NCI-H345 treated with DMSO at 0.1 percent for 48 hours (cell line): ENCODE results near the gene MIER1.

Experiments used
- DNase-seq: peaks from one replicate; lab custom pipeline; 2025; ENCODE audit not compliant: unreplicated experiment; lab: John Stamatoyannopoulos, UW

The MIER1 gene

DNA sequence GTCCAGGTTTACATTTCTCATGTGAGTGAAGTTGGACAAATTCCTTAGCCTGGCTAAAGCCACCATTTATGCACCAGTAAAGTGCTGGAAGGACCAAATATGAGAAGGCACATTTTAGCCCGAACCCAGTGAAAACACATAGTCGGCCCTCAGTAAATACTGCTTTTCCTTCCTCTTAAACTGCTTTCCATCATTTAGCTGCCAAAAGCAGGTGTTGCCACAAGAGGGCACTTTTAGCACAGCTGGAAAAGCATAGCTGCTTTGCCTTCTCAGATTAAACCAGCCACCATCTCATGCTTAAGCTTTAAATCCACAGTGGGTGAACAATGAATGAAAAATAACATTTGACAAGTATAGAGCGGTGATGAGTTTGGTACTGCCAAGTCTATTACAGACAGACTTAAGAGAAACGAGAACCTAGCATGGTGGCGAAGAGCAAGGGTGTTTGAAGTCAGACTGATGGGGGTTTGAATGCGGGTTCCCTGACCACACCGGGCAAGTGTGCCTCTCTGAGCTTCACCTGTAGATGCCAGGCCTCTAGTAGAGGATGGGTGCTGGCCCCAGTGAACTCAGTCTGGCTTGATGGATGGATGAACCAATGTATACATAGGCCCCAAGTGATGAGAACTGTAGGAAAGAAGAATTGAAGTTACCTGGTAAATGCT lies 71.4 kb downstream of the MIER1 start:
- DNase-seq, result peak; percentile 37

DNA sequence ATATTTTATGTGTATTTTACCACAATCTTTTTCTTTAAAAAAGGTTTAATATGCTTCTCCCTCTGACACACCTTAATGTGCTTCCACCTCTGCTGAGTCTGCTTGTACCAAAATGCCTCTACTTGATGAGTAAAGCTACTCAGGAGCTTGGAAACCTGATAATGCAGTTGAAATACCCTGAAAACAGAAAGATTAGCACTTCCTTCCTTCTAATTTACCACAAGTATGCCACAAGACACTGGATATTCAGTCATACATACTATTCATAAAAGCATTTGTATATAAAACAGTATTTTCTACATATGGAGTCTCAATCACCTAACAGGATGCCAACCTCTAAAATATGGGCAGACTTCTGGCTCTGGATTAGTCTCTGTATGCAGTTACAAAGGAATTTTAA lies 74.2 kb downstream of the MIER1 start:
- no peak for DNase-seq

DNA sequence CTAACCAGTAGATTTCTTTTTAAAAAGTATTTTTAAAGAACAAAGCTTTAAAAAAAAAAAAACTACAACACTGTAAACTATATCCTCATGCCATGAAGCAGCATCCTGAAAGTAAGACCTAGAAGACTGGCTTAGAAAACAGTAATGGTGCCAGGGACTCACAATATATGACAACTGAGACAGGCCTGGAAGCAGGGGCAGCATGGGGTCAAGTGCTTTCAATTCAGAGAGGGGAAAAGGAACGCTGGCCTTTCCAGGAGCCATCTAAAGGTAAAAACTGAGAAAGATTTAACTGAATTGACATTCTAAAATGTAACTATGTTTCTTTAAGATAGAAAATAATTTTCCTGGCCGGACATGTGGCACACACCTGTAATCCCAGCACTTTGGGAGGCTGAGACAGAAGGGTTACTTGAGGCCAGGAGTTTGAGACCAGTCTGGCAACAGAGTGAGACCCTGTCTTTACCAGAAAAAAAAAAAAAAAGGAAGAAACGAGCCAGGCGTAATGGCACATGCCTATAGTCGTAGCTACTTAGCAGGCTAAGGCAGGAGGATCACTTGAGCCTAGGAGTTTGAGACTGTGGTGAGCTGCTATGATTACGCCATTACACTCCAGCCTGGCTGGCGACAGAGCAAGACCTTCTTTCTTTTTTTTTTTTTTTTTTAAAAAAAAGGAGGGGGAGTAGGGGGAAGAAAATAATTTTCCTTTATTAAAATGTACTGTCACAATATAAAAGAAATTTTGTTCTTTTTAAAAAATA lies 75.0 kb downstream of the MIER1 start:
- DNase-seq, result no peak

DNA sequence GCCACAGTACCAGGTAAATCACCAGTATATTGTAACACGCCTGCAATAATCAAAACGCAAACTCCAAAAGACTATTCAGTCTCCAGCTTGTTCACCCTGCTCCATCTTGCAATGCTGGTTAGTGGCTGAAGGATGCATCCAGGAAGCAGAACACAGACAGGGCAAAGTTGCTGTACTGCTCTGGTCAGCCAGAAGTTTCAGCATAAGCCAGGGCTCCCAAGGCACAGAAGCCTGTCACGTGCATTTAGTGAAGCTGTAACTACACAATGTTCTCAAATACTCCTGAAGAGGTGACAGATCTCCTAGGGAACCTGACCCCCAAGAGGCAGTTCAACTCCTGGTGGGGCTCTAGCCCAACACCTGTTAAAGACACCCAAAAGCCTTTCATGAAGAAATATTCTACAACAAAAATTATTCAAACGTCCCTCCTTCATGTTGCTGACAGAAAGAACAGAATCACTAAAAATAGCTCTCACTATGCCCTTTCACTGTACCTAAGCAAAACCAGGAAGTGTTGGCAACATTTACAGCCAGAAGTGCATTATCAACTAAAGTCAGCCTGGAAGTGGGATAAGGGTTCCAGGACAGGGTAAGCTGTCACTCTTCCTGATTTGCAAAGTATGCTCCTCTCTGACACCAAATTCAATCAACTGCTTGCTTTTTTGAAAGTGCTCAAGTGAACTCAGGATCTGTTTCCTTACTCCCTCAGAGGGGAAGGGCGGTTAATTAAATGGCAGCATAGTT lies 77.1 kb downstream of the MIER1 start:
- no peak for DNase-seq

DNA sequence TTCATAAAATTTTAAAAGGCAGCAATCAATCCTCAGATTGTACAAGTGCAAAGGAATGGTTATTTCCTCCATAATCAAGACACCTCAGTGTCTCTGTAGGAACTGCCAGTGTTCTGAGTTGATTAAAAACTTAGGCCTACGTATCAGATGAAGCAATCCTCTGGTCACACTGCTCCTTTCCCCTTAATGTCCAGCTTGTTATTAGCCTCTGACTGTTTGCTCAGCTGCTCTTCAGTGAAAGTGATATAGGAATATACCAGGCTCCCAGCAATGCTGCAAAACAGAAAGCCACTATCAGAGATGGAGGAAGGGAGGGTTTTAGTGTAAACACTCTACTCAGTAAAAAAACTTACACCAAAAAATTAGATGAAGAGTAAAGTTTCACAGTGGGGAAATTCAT lies 79.4 kb downstream of the MIER1 start:
- no peak for DNase-seq

DNA sequence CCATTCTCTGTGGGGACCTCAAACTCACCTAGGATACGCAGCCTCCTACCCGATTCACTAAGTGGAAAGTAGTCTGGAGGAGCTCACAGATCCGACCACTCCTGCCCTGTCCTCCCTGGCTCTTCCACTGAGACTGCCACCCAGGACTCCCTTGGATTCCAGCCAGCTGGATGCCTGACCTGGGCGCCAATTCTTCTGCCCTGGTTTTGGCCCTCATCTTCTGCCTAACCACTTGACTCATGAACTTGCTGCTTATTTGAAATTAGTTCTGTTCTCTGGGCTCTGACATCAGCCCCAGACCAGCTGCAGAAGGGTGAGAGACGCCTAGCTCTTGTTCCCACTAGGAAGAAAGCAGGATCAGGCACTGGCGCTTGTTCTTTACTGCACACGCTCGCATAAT lies 80.3 kb downstream of the MIER1 start:
- no peak for DNase-seq

DNA sequence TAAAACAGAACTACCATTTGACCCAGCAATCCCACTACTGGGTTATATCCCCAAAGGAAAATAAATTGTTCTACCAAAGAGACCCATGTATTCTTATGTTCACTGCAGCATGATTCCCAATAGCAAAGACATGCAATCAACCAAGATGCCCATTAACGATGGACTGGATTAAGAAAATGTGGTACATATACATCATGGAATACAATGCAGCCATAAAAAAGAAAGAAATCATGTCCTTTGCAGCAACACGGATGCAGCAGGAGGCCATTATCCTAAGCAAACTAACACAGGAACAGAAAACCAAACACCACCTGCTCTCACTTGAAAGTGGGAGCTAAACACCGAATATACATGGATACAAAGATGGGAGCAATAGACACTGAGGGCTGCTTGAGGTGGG lies 85.0 kb downstream of the MIER1 start:
- no peak for DNase-seq

DNA sequence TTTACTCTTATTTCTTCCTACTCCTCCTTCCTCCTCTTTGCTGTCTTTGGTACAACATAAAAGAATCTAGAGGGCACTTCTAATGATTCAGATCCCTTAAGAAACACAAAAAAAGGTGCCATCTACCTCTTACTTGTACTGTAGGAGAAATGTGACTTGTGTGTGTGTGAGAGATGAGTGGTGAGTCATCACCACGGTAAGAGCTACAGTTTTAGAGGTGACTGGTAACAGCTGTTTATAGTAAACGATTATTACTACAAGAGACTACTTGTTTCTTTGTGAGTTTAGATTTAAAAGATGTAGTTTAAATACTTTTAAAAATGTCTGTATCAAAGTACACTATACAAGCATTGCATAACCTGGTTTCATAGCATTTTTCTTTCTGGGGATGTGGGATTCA lies 88.8 kb downstream of the MIER1 start:
- no peak for DNase-seq

DNA sequence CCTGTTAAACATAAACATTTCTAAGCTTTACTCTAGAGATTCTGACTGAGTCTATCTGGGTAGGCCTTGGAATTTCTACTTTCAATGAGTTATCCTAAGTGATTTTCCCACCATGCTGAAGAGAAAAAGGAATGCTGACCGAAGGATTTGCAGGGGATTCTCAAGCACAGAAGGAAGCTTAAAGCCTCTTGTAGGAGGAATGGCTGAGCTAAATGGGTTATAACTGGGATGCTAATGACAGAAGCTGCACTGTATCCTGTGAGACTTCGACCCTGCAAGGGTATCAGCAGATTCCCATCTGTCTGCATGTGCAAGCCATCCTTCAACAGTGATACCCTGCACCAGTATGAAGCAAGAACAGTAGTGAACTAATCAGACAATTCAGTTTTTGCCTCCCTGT lies 93.8 kb downstream of the MIER1 start:
- no peak for DNase-seq

DNA sequence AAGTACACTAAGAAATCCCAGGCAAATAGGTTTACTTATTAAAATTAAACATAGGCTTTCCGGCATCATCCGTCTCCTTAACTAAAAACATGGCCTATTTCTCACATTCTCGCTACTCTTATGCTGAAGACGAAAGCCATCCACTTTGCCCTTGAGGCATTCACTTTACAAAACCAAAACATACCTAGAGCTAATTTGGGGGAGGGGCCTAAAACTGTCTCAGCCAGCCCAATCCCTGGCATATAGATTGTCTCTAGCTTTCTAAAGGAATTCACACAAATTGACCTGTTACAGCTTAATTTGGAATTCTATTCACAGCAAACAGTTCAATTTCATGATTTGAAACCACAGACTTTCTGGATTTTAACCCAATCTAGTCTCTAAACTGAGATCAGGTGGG lies 94.3 kb downstream of the MIER1 start:
- DNase-seq, result no peak

DNA sequence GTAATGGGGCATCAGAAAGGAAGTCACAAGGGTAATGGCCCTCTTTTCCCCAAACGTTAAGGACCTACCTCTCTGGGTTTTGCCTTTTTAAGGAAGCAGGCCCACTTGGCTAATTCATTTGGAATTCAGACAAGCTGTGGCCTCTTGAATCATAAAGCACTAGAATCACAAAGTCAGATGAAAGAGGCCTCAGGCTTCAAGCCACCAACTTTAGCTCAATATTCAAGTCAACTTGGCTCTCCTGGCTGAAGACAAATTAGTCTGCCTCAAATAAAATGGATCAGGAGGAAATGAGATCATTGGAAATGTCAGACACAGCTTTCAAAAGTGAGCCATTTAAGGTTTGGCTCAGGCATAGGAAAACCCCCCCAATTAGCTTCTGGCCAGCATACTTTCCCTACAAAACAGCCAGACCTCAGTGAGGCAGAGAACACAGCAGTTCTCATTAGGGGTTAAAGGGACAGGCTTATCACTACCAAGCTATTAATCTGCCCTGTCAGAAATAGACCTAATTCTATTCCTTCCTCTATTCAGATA lies 94.9 kb downstream of the MIER1 start:
- no peak for DNase-seq

DNA sequence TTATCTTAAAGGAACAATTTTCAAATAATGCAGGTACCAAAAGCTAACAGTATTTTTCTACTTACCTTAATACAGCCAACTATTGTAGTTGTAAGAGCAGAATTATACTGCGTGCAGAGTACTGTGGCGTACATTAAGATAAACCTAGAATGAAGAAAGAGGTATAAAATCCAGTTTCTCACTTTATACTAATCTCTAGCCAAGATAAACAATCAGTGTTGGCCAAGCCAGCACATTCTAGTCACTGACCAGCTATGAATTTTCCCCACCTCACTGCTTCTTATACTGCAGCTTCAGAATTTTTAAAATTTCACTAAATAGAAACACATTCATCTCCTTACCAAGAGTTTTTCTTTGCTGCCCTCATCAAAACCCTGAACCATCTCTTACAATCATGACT lies 95.5 kb downstream of the MIER1 start:
- no peak for DNase-seq

DNA sequence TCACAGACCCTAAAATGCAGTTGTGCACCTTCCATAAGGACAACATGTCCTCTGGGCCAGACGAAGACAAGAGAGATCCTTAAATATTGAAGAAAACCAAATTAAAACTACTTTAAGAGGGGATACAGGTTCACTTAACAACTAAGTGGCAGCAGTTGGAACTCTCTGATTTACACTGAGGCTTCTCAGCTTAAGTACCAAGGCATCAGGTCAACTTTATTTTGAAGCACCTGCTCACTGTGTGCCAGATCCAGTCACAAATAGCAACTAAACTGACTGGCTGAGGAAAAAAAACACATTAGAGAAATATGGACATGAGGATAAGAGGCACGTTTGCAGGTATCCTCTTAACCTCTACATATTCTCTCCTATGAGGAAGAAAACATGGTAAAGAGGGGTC lies 96.0 kb downstream of the MIER1 start:
- DNase-seq, result no peak

DNA sequence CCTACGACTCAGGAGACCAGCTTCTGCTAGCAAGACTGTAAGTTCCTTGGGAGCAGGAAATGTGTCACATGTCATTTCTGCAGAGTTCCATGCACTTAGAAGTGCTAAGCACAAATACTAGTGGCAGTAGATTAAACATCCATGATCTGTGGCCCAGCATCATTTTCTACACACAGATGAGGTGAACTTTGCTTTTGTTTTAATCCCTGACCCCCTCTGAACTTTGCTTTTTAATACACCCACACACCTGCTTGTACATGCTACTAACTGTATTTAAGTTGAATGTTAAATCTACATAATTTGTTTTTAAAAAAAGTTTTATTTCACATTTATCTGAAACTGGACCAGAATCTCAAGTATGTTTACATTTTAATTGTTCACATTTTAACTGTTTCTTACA lies 104.7 kb downstream of the MIER1 start:
- no peak for DNase-seq

DNA sequence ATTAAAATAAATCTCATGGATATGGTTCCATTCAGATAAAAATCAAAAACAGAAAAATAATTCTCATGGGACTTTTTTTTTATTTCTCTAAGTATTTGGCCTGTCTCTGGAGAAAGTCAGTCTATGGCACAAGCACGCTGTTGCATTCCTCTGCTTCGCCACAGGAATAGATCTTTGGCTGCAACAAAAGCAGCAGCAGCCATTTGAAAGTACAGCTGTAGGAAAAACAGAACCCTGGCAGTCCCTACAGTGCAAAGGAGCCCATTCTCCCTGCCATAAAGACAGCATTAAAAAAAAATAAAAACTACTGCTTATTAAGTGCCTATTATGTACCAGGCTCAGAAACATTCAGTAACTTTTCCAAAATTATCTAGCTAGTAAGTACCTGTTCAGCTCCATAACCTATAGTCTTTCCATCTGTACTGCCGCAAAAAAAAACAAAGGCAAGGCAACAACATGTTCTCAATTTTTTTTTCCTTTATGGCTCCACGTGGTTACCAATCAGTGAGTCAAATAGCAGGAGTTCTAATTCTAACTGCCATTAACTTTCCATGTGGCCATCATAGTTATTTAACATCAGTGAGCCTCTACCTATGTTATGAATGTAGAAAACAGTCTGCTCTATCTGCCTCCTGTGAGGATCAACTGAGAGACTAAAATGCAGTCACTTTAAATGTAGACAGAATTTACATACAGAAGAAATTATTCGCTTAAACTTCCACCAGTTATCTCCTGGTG lies 106.5 kb downstream of the MIER1 start:
- DNase-seq, result no peak

DNA sequence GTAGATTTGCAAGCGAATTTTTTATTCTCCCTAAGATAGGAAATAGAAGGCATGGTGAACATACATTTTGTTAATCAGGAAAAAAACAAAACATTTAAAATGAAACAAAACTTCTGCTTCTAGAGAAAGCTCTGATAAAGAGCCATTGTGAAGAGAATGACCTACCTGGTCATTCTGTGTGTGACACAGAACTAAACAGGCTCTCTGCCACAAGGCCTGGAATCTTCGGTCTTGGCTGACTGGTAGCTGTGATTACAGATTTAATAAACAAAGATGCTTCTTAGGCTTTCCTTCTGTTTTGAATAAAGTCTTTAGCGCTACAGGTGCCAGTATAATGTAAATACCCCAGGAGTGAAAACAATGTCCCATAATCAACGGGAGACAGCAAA lies 107.1 kb downstream of the MIER1 start:
- no peak for DNase-seq
